ENCODE measurements around the gene ADAM19.

DNA sequence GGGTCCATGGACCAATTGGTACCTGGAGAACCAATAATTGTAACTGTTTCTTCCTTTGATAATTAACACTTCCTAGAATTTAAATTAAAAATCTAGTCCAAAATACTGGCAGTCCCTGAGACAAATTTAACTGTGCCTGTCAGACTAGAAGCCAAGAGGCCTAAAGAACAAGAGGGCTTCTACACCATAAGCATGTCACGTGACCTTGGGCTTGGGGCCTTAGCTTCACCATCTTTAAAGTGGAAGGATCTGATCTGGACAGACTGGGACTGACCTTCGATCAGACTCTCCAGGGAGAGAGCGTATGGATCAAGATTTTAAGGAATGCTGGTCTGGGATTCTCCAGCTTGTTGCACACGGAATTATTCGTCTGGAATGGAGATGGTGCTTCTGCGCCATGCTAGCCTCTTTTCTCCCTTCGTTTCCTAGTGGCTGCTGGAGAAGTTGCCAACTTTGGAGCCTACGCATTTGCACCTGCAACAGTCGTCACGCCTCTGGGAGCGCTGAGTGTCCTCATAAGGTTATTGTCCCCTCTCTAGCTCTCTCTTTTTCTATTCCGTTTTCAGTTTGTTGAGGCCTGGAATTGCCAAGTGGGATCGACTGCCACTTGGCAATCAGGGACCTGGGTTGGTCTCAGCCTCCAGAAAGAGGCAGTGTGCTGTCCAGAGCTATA is 107.1 kb downstream of the ADAM19 start:
- no peak for TF ChIP-seq POLR2A (IDR thresholded peaks at IDR 0.05)
- TF ChIP-seq, protein P1, sequence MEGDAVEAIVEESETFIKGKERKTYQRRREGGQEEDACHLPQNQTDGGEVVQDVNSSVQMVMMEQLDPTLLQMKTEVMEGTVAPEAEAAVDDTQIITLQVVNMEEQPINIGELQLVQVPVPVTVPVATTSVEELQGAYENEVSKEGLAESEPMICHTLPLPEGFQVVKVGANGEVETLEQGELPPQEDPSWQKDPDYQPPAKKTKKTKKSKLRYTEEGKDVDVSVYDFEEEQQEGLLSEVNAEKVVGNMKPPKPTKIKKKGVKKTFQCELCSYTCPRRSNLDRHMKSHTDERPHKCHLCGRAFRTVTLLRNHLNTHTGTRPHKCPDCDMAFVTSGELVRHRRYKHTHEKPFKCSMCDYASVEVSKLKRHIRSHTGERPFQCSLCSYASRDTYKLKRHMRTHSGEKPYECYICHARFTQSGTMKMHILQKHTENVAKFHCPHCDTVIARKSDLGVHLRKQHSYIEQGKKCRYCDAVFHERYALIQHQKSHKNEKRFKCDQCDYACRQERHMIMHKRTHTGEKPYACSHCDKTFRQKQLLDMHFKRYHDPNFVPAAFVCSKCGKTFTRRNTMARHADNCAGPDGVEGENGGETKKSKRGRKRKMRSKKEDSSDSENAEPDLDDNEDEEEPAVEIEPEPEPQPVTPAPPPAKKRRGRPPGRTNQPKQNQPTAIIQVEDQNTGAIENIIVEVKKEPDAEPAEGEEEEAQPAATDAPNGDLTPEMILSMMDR (IDR thresholded peaks at IDR 0.05): no peak
